Esophagus mucosa (tissue), 1 donor: ENCODE measurements around the gene SRCIN1. TPM values are rescaled to one million over a fixed set of nuclear protein-coding genes. Genes with fewer than 3 reads are reported as not detected.
"Not testable (repeated sequence)": the region's sequence is repeated elsewhere in the genome, so short reads cannot be mapped to it uniquely, and the experiment has no call there.

Experiments
- ATAC-seq: fragments of 200-7000 bp; cut with Tn5 transposase; one replicate; pipeline ENCODE4 v1.9.1; 2020
- total RNA-seq: library from RNA; stranded (reverse); gene quantifications from one replicate; pipeline ENCODE4 v1.2.4, GENCODE V29; 2023
- donor health status: DM: yes; HTN: yes; CAD: no.

The SRCIN1 gene
- total RNA-seq, 1 donor from 2014 or later: 6.6 TPM

DNA sequence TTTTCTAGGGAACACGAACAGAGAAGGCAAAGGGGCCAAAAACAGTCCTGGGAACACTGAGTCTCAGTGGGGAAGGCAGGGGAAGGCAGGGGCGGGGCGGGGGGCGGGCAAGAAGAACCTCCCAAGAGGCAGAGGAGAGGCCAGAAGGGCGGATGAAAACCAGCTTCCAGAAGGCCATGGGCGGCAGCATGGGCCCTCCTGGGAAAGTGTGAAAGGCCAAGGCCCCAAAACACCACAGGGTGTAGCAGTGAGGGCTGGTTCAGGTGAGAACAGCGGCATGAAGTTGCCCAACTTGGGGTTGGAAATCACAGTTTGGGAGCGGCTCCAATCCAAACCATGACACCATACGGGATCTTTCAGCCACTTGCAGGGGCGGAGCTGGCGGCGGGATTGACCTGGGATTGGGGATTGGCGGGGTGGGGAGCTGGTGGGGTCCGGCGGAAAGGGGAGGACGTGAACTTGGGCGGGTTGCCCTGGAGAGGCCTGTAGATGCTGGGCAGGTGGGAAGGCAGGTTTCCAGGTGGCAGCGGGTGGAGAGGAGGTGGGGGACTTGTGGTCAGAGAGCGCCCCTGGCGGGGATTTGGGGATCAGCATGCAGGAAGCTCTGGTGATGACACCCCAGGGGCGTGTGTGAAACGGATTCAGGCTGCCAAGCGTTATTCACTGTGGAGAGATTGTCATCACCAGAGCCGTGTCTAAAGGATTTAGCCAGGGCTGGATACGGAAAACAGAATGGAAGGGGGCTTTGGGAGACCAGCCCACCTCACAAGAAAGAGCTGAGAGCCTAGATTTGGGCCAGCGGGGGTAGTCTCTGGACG, 96.6 kb downstream of the SRCIN1 start:
- ATAC-seq: peak; percentile 71

DNA sequence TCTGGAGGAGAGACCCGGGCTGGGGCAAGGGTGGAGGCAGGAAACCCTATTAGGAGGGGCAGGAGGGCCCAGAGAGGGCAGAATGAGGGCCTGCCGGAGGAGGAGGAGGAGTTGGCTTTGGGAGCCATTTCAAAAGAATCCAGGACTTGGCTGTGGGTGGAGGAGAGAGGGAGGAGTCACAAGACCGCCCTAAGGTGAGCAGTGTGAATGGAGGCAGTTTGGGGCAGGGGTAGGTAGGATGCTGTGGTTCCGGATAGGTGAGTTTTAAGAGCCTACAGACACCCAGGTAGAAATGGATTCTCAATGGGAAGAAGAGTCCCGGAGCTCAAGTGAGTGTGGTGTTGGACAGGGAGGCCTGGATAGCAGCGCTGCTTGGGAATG, 97.2 kb downstream of the SRCIN1 start:
- peak; percentile 11 for ATAC-seq

DNA sequence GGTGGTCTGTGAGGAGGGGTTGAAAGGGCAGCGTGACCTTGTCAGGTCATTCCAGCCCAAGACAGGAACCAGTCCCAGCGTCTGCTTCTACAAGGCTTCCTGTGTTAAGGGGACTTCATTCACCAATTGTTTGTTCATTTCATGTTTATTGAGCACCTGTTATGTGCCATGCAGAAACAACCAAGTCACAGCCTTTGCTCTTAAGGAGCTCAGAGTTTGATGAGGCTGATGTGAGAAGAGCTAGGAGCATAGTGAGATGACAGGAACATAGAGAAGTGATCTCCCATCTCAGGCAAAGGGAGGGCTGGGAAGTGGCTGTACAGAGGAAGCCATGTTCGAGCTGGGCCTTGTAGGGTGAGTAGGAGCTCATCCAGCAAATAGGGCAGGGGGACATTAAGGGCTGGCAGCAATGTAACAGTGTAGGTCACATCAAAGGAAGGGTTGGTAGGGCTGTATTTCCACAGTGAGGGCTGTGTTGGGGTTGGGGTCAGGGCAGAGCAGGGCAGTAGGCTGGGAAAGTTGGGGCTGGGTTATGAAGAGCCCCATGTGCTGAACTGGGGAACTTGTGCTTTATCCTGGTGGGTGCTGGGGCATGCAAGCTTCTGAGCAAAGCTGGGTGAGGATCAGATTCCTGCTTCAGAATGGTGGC, 97.7 kb downstream of the SRCIN1 start:
- ATAC-seq: peak; percentile 1

DNA sequence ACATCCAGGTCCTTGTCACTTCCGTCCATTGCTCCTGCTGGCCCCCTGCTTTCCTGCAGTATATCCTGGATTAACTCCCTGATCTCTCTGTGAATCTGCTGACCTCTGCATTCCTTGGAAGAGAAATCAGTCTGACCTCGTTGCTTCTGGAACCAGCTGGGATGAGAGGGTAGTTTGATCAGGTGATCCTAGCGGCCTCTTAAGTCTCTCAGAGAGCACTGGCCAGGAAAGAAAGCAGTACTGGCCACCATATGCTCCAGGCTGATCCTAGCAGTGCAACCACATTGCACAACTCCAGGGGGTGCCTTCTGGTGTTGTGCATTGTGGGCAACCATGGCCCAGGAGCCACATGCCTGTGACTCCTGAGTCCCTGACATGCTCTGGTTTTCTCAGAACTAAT, 98.3 kb downstream of the SRCIN1 start:
- ATAC-seq: no peak

DNA sequence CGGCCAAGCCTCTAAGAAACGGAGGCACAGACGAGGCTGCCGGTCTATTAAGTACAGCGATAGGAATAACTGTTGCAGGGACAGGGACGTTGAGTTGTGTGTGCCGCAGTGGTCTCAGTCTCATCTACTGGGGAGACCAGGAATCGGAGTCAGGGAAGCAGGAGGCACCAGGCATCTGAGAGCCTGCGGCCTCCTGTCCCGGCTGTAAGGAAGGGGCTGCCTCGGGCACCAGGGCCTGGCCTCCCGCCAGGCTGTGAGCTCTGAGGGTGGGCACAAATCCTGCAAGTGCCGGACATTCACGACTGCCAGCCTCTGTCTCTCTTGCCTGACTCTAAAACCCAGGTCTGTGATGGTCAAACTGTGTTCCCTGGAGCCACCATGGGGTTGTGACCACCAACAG, 101.5 kb downstream of the SRCIN1 start:
- ATAC-seq: no peak

DNA sequence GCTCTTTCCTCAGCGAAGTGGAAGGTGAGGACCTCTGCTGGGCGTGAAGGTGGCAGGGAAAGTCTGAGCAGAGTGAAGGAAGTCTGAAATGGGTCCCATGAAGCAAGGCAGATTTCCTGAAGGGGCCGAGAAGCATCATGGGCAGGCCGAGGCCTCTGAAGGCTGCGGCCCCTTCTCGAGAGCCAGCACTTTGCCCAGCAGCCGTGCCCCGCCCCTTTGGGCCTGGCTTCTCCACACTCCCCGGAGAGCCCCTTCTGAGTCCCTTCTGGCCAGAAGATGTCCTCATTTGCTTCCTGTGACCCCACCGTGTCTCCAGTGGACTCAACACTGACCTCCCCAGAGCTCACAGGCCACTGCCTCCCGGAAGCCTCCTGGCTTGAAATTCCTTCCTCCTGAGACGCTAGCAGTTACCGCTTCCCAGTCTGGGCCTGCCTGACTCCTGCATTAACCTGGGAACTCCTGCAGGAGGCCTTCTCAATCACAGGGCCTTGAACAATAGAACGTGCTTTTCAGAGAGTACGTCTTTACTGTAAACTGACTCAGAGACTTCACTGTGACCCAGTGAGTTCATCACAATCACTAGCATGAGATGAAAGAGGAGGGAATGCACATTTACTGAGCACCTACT, 102.4 kb downstream of the SRCIN1 start:
- not testable (repeated sequence) for ATAC-seq

DNA sequence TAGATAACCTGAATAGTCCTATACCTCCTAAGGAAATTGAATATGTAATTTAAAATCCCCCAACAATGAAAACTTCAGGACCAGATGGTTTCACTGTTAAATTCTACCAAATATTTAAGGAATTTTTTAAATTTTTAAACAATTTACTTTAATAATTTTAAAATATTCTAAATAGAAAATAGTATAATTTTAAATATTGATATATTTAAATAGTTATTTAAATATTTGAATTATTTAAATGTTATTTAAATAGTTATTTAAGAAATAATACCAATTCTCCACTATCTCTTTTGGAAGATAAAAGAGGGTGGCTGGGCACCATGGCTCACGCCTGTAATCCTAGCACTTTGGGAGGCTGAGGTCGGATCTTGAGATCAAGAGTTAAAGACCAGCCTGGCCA, 104.0 kb downstream of the SRCIN1 start:
- ATAC-seq: not testable (repeated sequence)

DNA sequence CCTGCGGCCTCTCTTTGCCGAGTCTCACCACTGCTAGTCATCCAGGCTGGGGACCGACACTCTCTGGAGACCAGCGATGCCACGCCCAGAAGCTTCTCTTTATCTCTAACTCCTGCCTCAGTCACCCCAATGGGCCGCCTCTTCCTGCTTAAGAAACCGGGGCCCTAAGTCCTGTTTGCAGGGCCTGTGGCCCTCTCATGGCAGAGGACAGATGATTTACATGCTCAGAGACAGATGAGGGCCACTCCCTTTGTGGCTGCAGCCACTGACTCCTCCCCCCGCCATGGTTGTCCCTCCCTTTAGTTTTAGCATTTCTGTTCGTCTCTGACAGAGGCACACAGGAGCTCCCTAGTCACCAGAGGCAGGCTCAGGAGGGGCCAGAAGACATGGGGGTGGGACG, 106.5 kb downstream of the SRCIN1 start:
- ATAC-seq: not testable (repeated sequence)

DNA sequence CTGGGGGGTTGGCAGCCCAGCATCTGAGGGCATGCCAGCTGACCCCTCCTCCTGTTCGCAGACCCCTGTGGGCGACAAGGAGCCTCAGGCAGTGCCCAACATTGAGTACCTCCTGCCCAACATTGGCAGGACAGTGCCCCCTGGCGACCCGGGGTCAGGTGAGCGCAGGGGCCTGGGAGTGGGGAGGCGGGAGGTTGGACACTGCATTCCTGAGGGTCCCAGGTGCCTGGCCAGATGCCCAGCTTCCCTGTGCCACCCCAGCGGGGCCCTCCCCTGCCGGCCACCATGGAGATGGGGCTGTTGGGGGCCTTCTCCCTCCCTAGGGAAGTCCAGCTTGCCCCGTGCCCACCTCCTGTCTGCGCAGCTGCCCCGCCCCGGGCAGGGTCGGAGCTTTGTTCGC, 107.4 kb downstream of the SRCIN1 start:
- no peak for ATAC-seq

DNA sequence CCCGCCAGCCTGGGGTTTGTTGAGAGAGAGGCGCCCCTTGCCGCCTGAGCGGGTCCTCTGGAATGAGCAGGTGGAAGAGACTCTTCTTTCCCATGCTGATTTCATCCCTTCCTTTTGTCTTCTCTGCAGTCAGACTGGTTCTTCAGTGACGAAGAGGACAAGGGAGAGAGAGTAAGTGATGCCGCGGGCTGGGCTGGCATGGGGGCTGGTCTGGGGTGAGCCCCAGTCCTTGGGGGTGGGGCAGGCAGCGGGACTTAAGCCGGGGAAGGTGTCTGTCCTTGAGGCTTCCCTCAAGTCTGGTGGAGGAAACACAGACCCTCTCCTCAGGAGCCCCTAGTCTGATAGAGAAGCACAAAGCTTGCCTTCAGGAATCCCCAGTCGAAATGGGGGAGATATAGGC, 108.1 kb downstream of the SRCIN1 start:
- not testable (repeated sequence) for ATAC-seq

DNA sequence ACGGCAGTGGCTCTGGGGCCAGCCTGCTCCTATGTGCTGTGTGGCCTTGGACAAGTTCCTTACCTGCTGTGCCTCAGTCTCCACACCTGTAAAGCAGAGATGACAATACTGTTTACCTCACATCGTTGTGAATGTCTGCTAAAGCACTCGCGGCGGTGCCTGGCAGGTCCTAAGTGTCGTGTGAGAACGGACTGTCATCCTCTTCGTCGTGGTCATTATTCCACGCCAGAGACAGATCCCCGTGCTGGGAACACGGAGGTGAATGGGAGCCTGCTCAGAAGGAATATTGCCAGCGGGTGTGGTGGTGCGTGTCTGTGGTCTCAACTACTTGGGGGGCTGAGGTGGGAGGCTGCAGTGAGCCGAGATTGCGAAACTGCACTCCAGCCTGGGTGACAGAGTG, 111.6 kb downstream of the SRCIN1 start:
- ATAC-seq: not testable (repeated sequence)

DNA sequence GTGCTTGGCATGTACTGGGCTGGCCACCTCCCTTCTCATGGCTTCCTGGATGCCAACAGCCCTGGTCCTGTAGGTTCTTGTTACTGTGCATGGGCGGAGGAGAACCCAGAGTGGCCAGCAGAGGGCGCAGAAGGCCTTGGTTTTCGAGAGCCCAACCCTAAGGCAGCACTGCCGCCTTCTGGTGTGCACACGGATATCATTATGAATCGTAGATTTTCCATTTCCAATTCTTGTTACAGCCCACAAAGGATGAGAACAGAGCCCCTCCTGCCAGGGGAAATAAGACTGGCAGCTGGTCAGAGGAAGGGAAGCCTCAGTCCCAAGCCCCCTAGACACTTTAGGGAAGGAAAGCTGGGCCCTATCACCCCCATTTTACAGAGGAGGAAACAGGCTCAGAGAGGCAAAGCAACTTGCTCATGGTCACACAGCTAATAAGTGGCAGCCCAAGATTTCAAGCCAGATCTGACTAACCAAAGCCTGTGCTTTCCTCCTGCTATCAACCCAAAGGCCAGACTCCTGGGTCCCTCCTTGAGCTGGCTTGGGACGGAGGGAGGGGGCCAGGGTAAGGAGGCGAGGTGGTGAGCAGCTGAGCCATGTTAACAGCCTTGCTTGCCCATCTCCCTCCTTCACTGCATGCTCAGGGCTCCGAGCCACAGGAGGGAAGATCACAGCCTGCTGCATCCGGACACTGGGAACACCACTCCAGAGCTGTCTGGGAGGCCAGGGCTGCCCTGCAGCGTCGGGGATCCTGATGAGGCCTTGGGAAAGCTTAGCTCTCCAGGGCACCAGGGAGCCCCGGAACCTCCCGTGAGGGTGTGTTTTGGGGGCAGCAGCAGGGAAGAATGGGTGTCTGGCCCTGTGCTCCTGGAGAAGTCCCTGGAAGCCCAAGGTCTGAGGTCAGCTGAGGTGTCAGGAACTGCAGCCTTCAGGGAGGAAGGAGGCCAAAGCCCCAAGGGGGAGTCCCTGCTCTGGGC, 113.4 kb downstream of the SRCIN1 start:
- ATAC-seq: peak; percentile 83

DNA sequence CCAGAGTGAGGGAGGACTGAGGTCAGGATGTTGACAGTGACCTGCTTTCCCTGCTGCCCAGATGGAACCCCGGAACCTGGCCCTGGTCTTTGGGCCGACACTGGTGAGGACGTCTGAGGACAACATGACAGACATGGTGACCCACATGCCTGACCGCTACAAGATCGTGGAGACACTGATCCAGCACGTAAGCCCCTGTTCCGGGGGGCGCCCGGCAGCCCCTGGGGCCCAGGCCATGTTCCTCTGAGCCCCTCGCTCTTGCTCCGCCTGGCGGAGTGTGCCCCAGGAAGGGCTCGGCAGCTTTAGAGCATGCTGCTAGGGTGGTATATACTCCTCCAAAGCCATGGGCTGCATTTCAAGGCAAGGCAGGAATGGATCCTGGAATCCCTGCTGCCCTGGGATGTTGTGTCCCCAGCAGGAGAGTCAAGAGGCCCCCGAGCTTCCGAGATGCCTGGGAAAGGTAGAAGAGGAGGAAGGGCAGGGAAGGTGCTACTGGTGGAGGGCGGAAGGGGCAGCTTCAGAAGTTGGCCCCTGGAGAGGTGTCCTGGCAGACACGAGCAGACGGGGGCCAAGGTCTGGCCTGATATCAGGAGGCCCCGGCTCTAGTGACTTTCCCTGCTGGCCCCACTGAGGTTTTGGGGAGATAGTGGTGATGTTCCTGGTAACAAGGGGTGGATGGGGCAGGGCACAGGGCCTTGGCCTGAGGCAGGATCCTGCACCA, 114.2 kb downstream of the SRCIN1 start:
- not testable (repeated sequence) for ATAC-seq

DNA sequence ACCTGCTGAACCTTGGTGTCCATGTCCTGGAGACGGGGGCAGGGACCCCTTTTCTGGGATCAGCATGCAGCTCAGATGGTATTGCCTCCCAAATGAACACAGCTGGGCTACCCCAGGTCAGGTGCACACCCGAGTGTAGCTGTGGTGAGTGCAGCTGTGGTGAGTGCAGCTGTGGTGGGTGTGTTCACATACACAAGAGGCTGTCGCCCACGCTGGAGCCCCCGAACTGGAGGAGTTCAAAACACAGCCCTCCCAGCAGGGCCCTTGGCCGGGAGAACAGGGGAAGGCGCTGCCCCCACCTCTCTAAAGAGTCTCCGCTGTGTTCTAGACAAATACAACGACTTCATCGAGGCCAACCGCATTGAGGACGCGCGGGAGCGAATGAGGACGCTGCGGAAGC, 116.0 kb downstream of the SRCIN1 start:
- ATAC-seq: not testable (repeated sequence)

DNA sequence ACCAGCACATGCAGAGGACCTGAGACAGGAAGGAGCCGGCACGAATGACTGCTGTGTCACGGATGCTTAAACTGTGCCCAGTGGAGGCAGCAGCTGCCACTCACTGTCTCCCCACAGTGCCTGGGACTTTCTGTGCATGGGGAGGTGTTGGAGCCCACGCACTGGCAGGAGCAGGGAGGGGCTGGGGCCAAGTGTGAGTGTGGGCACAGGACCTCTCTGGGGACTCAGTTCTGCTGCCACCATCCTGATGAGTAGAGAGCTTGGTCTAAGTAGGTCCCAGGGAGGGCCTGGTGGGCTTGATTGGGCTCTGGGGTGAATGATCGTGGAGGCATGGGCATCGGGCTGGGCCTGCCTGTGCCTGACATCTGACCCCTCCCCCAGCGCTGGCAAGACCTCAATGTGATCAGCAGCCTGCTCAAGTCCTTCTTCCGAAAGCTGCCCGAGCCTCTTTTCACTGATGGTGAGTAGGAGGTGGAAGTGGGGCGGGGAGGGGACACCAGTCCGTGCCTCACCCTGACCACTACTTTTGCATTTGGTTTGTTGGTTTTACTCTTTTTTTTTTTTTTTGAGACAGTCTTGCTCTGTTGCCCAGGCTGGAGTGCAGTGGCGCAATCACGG, 120.0 kb downstream of the SRCIN1 start:
- ATAC-seq: not testable (repeated sequence)

DNA sequence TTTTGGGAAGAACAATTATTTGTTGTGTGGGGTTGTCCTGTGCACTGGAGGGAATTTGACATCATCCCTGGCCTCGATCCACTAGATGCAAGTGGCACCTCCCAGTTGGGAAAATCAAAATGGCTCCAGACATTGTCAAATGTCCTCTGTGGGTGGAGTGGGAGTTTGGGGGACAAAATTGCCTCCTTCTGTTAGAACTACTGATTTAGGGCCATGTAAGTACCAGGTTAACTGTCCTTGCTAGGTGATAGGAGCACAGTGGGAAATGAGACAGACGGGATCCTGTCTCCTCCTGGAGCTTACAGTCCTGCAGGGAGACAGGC, 120.6 kb downstream of the SRCIN1 start:
- no peak for ATAC-seq

DNA sequence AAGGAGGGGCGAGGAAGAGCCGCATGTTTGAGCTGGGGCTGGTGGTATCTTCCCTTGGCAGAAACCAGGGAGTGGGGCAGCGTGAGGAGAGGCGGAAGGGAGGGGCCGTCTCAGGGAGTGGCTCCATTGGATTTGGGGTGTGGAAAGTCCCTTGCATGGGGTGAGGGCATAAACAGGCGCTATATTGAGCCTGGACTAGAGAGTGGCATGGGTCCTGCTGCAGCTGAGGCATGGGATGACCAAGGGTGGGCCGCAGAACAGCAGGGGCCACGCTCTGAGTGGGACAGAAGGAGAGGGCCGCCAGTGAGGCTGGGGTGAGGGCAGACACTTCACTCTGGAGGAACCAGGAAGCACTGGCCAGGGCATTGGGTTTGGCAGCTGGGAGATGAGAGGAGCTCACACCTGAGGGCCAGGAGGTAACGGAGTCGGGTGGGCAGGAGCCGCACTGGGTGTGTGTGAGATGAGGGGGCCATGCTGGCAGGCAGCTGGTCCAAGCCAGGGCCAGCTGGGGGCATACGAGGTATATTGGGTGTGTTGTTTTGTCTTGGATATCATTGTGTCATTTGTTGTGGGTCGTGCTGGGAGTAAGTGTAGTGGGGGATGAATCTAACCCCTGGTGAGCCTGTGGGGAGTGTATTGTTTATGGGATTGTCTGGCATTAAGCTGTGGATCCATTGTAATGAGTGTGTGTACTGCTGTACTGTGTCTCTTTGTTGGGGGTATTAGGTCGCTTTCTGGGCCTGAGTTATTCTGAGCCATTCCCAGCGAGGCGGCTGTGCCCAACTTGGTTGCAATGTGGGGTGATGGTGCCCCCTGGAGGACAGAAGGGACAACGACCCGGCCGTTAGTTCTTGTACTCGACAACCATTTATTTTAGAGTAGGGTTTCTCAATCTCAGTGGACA, 121.3 kb downstream of the SRCIN1 start:
- peak; percentile 91 for ATAC-seq

DNA sequence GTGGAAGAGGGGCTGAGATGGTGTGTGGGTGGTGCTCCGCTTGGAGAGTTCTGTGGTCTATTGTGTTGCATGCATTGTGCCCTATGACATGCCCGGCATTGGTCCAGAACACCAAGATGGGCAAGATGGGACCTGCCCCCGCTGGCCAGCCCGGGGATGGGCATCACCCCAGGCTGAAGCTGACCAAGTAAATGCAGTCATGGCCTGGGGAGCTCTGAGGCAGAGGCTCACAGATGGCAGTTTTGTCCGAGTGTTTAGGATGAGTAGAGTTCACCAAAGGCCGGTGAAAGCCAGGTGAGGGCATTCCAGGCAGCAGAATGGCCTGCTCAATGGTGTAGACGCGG, 123.1 kb downstream of the SRCIN1 start:
- ATAC-seq: peak; percentile 6

DNA sequence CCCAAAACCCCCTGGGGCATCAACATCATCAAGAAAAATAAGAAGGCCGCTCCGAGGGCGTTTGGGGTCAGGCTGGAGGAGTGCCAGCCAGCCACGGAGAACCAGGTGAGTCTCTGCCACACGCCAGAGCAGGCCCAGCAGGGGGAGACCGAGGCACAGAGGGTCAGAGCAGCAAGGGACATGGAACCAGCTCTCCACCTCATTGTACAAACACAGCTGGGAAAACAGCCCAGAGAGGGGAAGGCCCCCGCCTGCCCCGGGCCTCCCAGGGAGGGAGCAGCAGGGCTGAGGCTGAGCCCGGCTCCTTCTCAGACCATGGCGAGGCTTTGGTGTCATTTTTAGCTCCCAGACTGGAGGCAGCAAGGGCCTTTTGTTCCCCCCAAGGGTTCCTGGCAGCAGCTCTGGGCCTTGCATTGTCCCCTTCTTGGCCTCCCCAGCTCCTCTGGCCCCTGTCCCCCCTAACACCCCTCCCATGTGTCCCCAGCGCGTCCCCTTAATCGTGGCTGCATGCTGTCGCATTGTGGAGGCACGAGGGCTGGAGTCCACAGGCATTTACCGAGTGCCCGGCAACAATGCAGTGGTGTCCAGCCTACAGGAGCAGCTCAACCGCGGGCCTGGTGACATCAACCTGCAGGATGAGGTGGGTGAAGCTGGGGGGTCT, 123.6 kb downstream of the SRCIN1 start:
- ATAC-seq: not testable (repeated sequence)
